Measurements from ENCODE around the gene MAP2K3. TPM values are rescaled to one million over a fixed set of nuclear protein-coding genes. Genes with fewer than 3 reads are reported as not detected.

MAP2K3 gene
- total RNA-seq, 4 donors from 2014 or later: 44.4 to 148 (median 59.6) TPM

- no peak for DNase-seq
- Histone ChIP-seq H3K36me3 (no peaks in the 10 kb centered on the region), H3K27me3 (no peaks in the 10 kb centered on the region), H3K4me3 (no peak overlapping the region), H3K4me1 (peaks cover 0 to 3% (median 1%) of the 10 kb centered on the region in 4 donors), H3K9me3 (no peaks in the 10 kb centered on the region), H3K27ac (no peak overlapping the region)
- 53 to 70% methylated on average over 3 to 9 of the region's 9 CpGs for WGBS, 2 donors (ENCODE audit: low coverage in 1 of 2)
- TF ChIP-seq CTCF (IDR thresholded peaks at IDR 0.05) (no peak), POLR2AphosphoS5 (IDR thresholded peaks at IDR 0.05) (no peak), EP300 (IDR thresholded peaks at IDR 0.05; ENCODE audit: low read depth) (no peak), POLR2A (IDR thresholded peaks at IDR 0.05) (no peak)
- intact Hi-C loops (cut with DNase I; ENCODE audit: low total_unique reads): no loop called here
- in situ Hi-C loops (cut with MboI; ENCODE audit: low pct_ligation_motif_present in 1 of 4, low pct_unique_long_range_greater_than_20kb in 1 of 4, low sequenced_read_pairs in 3 of 4): no loop called here
Measured at GRCh38 chr17:21245639-21246084, 38.8 kb upstream of the MAP2K3 start.

GRCh38 chr17:21246698-21247097, 37.8 kb upstream of the MAP2K3 start:
- Histone ChIP-seq H3K9me3 (no peaks in the 10 kb centered on the region), H3K4me1 (peaks cover 0 to 6% (median 3%) of the 10 kb centered on the region in 4 donors), H3K4me3 (no peak overlapping the region), H3K27ac (no peak overlapping the region), H3K36me3 (no peaks in the 10 kb centered on the region), H3K27me3 (no peaks in the 10 kb centered on the region)
- DNase-seq: no peak
- in situ Hi-C loops (cut with MboI; ENCODE audit: low pct_ligation_motif_present in 1 of 4, low pct_unique_long_range_greater_than_20kb in 1 of 4, low sequenced_read_pairs in 3 of 4) (no loop called here), intact Hi-C loops (cut with DNase I; ENCODE audit: low total_unique reads) (no loop called here)
- 93% methylated on average over 4 of the region's 4 CpGs; no CpG with 5 or more reads in 1 of the 2 donors for WGBS, 2 donors (ENCODE audit: low coverage in 1 of 2)
- TF ChIP-seq CTCF (IDR thresholded peaks at IDR 0.05) (no peak), POLR2A (IDR thresholded peaks at IDR 0.05) (no peak), EP300 (IDR thresholded peaks at IDR 0.05; ENCODE audit: low read depth) (no peak), POLR2AphosphoS5 (IDR thresholded peaks at IDR 0.05) (no peak)

GRCh38 chr17:21247552-21248258, 36.8 kb upstream of the MAP2K3 start:
- H3K4me1 ChIP-seq: peaks cover 0 to 14% (median 12%) of the 10 kb centered on the region in 4 donors
- in situ Hi-C loops (cut with MboI; ENCODE audit: low pct_ligation_motif_present in 1 of 4, low pct_unique_long_range_greater_than_20kb in 1 of 4, low sequenced_read_pairs in 3 of 4) (no loop called here), intact Hi-C loops (cut with DNase I; ENCODE audit: low total_unique reads) (no loop called here)
- WGBS, 2 donors (ENCODE audit: low coverage in 1 of 2): 85% methylated on average over 12 of the region's 12 CpGs; no CpG with 5 or more reads in 1 of the 2 donors
- H3K27me3 ChIP-seq: no peaks in the 10 kb centered on the region
- no peak overlapping the region for H3K4me3 ChIP-seq
- H3K36me3 ChIP-seq: no peaks in the 10 kb centered on the region
- no peaks in the 10 kb centered on the region for H3K9me3 ChIP-seq
- H3K27ac ChIP-seq: no peak overlapping the region
- no peak for DNase-seq
- no peak for TF ChIP-seq POLR2AphosphoS5 (IDR thresholded peaks at IDR 0.05)
- TF ChIP-seq EP300 (IDR thresholded peaks at IDR 0.05; ENCODE audit: low read depth): no peak
- TF ChIP-seq POLR2A (IDR thresholded peaks at IDR 0.05): no peak
- no peak for TF ChIP-seq CTCF (IDR thresholded peaks at IDR 0.05)

GRCh38 chr17:21248500-21248899, 36.0 kb upstream of the MAP2K3 start:
- intact Hi-C loops (cut with DNase I; ENCODE audit: low total_unique reads) (no loop called here), in situ Hi-C loops (cut with MboI; ENCODE audit: low pct_ligation_motif_present in 1 of 4, low pct_unique_long_range_greater_than_20kb in 1 of 4, low sequenced_read_pairs in 3 of 4) (no loop called here)
- no peaks in the 10 kb centered on the region for H3K27me3 ChIP-seq
- no peaks in the 10 kb centered on the region for H3K9me3 ChIP-seq
- peaks cover 0 to 15% (median 12%) of the 10 kb centered on the region in 4 donors for H3K4me1 ChIP-seq
- 83% methylated on average over 4 of the region's 4 CpGs; no CpG with 5 or more reads in 1 of the 2 donors for WGBS, 2 donors (ENCODE audit: low coverage in 1 of 2)
- no peak overlapping the region for H3K27ac ChIP-seq
- DNase-seq: no peak
- H3K4me3 ChIP-seq: no peak overlapping the region
- no peaks in the 10 kb centered on the region for H3K36me3 ChIP-seq
- TF ChIP-seq POLR2A (IDR thresholded peaks at IDR 0.05) (no peak), POLR2AphosphoS5 (IDR thresholded peaks at IDR 0.05) (no peak), CTCF (IDR thresholded peaks at IDR 0.05) (no peak), EP300 (IDR thresholded peaks at IDR 0.05; ENCODE audit: low read depth) (no peak)

Measured in transverse colon (tissue), 4 donors.